Measurements from ENCODE around the gene SPATA6L. TPM values are rescaled to one million over a fixed set of nuclear protein-coding genes. Genes with fewer than 3 reads are reported as not detected.

The SPATA6L gene
- total RNA-seq, 1 experiment from 2014 or later = 0.57 TPM

DNA sequence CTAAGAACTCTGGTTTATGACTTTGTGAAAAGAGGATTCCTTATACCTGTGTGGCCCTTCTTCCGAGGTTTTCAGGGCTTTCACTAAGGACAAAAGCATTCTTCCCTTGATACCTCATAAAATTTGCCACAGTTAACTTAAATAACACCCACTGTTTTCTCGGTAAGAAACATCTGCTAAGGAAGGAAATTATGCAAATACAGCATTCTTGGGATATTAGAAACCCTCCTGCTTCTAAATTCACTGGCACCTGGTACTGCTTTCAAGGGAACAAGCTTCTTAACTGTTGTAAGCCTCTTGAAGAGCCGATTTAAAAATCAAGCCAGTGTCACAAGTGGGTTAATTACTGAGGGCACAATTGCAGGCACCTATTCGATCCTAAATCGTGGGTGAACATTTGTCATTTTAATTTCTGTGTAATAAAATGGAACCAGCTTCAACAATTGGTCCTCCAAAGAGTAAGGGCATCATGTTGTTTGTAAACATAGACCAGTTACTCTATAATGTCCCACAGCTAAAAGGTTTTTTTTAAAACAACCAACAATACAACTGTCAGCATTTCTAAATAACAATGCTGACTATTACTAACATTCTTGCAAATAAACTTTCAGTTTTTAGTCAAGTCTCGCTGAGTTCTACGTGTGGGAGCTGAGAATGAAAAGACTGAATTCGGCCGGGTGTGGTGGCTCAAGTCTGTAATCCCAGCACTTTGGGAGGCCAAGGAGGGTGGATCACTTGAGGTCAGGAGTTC, 48.2 kb upstream of the SPATA6L start:
- Histone ChIP-seq H3K4me1 (ENCODE audit: control insufficient read depth in 1 of 2, insufficient read depth in 2 of 2, low read length in 2 of 2) (no peaks in the 10 kb centered on the region), H3K4me3 (replicated peaks in 1 of 2; ENCODE audit: low read depth in 1 of 2, low read length in 2 of 2) (no peak overlapping the region), H3K79me2 (ENCODE audit: insufficient read depth, low read length) (peaks cover 3% of the 10 kb centered on the region; the same call in 1 of the 2 replicates), H3K27me3 (ENCODE audit: insufficient read depth, low read length) (no peaks in the 10 kb centered on the region), H3K27ac (ENCODE audit: low read depth, low read length) (no peak overlapping the region), H3K9ac (ENCODE audit: low read length) (no peak overlapping the region), H2AFZ (ENCODE audit: low read depth, low read length, poor library complexity, severe bottlenecking) (no peak overlapping the region), H3K4me2 (ENCODE audit: low read length) (no peak overlapping the region), H4K20me1 (ENCODE audit: insufficient read depth) (no peaks in the 10 kb centered on the region), H3K9me2 (ENCODE audit: insufficient read depth) (no peaks in the 10 kb centered on the region), H3K9me3 (ENCODE audit: control insufficient read depth in 1 of 2, insufficient read depth in 1 of 2, low read depth in 1 of 2, low read length in 2 of 2) (no peaks in the 10 kb centered on the region), H3K36me3 (ENCODE audit: control insufficient read depth in 1 of 2, insufficient read depth in 2 of 2, low read length in 2 of 2) (peaks cover 22 to 28% of the 10 kb centered on the region in 2 experiments; a peak in 3 of 4 replicates)
- no peak for DNase-seq (ENCODE audit: low read depth, low spot score)
- ChIA-PET CTCF (no interaction called here), POLR2A (no interaction called here), RAD21 (ENCODE audit: low non-redundant PET in 1 of 2, low total read pairs in 2 of 2, uncharacterized antibody in 2 of 2, unreplicated experiment in 2 of 2) (no interaction called here)
- intact Hi-C loops (cut with micrococcal nuclease) = no loop called here
- no peak for ATAC-seq
- TF ChIP-seq SRF (IDR thresholded peaks at IDR 0.05; ENCODE audit: low read depth) = no peak
- TF ChIP-seq ZNF274 (IDR thresholded peaks at IDR 0.05; ENCODE audit: low read depth, low read length) = no peak
- TF ChIP-seq, protein P1, sequence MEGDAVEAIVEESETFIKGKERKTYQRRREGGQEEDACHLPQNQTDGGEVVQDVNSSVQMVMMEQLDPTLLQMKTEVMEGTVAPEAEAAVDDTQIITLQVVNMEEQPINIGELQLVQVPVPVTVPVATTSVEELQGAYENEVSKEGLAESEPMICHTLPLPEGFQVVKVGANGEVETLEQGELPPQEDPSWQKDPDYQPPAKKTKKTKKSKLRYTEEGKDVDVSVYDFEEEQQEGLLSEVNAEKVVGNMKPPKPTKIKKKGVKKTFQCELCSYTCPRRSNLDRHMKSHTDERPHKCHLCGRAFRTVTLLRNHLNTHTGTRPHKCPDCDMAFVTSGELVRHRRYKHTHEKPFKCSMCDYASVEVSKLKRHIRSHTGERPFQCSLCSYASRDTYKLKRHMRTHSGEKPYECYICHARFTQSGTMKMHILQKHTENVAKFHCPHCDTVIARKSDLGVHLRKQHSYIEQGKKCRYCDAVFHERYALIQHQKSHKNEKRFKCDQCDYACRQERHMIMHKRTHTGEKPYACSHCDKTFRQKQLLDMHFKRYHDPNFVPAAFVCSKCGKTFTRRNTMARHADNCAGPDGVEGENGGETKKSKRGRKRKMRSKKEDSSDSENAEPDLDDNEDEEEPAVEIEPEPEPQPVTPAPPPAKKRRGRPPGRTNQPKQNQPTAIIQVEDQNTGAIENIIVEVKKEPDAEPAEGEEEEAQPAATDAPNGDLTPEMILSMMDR (IDR thresholded peaks at IDR 0.05 in 2 of 3, conservative IDR thresholded peaks at IDR 0.05 in 1 of 3; ENCODE audit: borderline replicate concordance in 1 of 3, insufficient read depth in 1 of 3, low read depth in 2 of 3, low read length in 2 of 3) = no peak
- TF ChIP-seq YY1 (IDR thresholded peaks at IDR 0.05; ENCODE audit: extremely low read depth, insufficient replicate concordance, low read depth, low read length) = no peak
- TF ChIP-seq EZH2phosphoT487 (IDR thresholded peaks at IDR 0.05; ENCODE audit: borderline replicate concordance) = no peak
- TF ChIP-seq ELF1 (IDR thresholded peaks at IDR 0.05; ENCODE audit: borderline replicate concordance, low read depth) = no peak
- no peak for TF ChIP-seq RAD21 (IDR thresholded peaks at IDR 0.05; ENCODE audit: low read depth)
- TF ChIP-seq, protein P2, sequence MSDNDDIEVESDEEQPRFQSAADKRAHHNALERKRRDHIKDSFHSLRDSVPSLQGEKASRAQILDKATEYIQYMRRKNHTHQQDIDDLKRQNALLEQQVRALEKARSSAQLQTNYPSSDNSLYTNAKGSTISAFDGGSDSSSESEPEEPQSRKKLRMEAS (IDR thresholded peaks at IDR 0.05) = no peak
- no peak for TF ChIP-seq POLR2A (IDR thresholded peaks at IDR 0.05; ENCODE audit: borderline replicate concordance, extremely low read depth, insufficient read depth, insufficient read length)
- TF ChIP-seq SIN3A (IDR thresholded peaks at IDR 0.05; ENCODE audit: low read depth) = no peak
- TF ChIP-seq POLR2AphosphoS5 (IDR thresholded peaks at IDR 0.05; ENCODE audit: low read depth, low read length) = no peak
- no peak for TF ChIP-seq EZH2 (IDR thresholded peaks at IDR 0.05)
- no peak for TF ChIP-seq TCF7L2 (IDR thresholded peaks at IDR 0.05; ENCODE audit: borderline replicate concordance, extremely low read depth, insufficient read depth, insufficient read length)
- TF ChIP-seq FOSL1 (IDR thresholded peaks at IDR 0.05; ENCODE audit: low read depth) = no peak
- no TSS peak for BruUV-seq (replicated peaks)

Data from HCT116 (cell line).